ENCODE results near the gene ELOB. TPM values are rescaled to one million over a fixed set of nuclear protein-coding genes. Genes with fewer than 3 reads are reported as not detected.

ELOB gene
- polyA plus RNA-seq, 1 of the 3 experiments (the other 2 are of a cell fraction) = 329 TPM

- TF ChIP-seq PBX3 (IDR thresholded peaks at IDR 0.05) = no peak
- no peak for TF ChIP-seq FOSL2 (IDR thresholded peaks at IDR 0.05; ENCODE audit: borderline replicate concordance, low read depth)
- no peak for TF ChIP-seq RXRA (IDR thresholded peaks at IDR 0.05; ENCODE audit: borderline replicate concordance, low read depth)
Measured at GRCh38 chr16:2810651-2811050, 33.6 kb upstream of the ELOB start (continued).

- no peak for TF ChIP-seq GABPA (IDR thresholded peaks at IDR 0.05; ENCODE audit: low read depth)
- TF ChIP-seq YY1 (IDR thresholded peaks at IDR 0.05; ENCODE audit: low read depth) = no peak
- no peak for TF ChIP-seq USF2 (IDR thresholded peaks at IDR 0.05; ENCODE audit: borderline replicate concordance, low read depth, low read length)
- TF ChIP-seq IRF3 (IDR thresholded peaks at IDR 0.05; ENCODE audit: low read depth, low read length) = no peak
- no peak for TF ChIP-seq EZH2phosphoT487 (IDR thresholded peaks at IDR 0.05; ENCODE audit: borderline replicate concordance, low read depth)
- no peak for TF ChIP-seq FOXJ3 (CRISPR knock-in tag; IDR thresholded peaks at IDR 0.05)
- TF ChIP-seq CHD2 (IDR thresholded peaks at IDR 0.05; ENCODE audit: low read length, partially characterized antibody) = no peak
- TF ChIP-seq NFIC (IDR thresholded peaks at IDR 0.05; ENCODE audit: borderline replicate concordance) = no peak
- no peak for TF ChIP-seq FOSL2 (IDR thresholded peaks at IDR 0.05; ENCODE audit: borderline replicate concordance, low read depth)
- no peak for TF ChIP-seq RCOR1 (IDR thresholded peaks at IDR 0.05; ENCODE audit: low read length)
- no peak for TF ChIP-seq EP300 (IDR thresholded peaks at IDR 0.05; ENCODE audit: borderline replicate concordance in 1 of 2, low read depth in 1 of 2, low read length in 1 of 2)
- no peak for TF ChIP-seq SMC3 (IDR thresholded peaks at IDR 0.05; ENCODE audit: low read depth, low read length)
- TF ChIP-seq ELF1 (IDR thresholded peaks at IDR 0.05) = no peak
- no peak for TF ChIP-seq SIN3A (IDR thresholded peaks at IDR 0.05; ENCODE audit: borderline replicate concordance, low read depth, low read length)
- no peak for TF ChIP-seq USF1 (IDR thresholded peaks at IDR 0.05; ENCODE audit: borderline replicate concordance, low read depth)
- Histone ChIP-seq H3K4me1 (ENCODE audit: control insufficient read depth in 1 of 2, insufficient read depth in 2 of 2, low read depth in 1 of 2, low read length in 1 of 2) (peaks cover 0 to 3% of the 10 kb centered on the region in 2 experiments; a peak in 1 of 4 replicates), H2AFZ (ENCODE audit: low read depth) (no peak overlapping the region), H3K4me2 (no peak overlapping the region), H3F3A (replicated peaks; ENCODE audit: insufficient read depth) (no peaks in the 10 kb centered on the region), H3K9ac (no peak overlapping the region), H4K20me1 (ENCODE audit: insufficient read depth) (no peaks in the 10 kb centered on the region), H3K9me2 (no peaks in the 10 kb centered on the region), H3K79me2 (ENCODE audit: insufficient read depth) (no peaks in the 10 kb centered on the region), H3K36me3 (replicated peaks in 1 of 2; ENCODE audit: control insufficient read depth in 1 of 2, insufficient read depth in 2 of 2, low read length in 1 of 2) (no peaks in the 10 kb centered on the region), H3K9me3 (no peaks in the 10 kb centered on the region), H3K4me3 (ENCODE audit: low read depth in 2 of 2, low read length in 1 of 2) (no peak overlapping the region), H3K27me3 (ENCODE audit: insufficient read depth) (no peaks in the 10 kb centered on the region; the same call in 1 of the 2 replicates), H3K27ac (ENCODE audit: low read depth in 2 of 2, low read length in 1 of 2) (no peak overlapping the region)
- 37% methylated on average over 3 of the region's 3 CpGs for WGBS (ENCODE audit: low lambda C conversion rate)
- ChIA-PET CTCF (no interaction called here), POLR2A (no interaction called here)
- DNase-seq = no peak
Measured at GRCh38 chr16:2809149-2809760, 32.2 kb upstream of the ELOB start.

Data from SK-N-SH (cell line).